PFSK-1 (cell line): ENCODE measurements around the gene CACNB2.

Experiments
- POLR2AphosphoS5 ChIP-seq: IDR thresholded peaks from 2 replicates; pipeline ENCODE4 v1.6.1; 2012; ENCODE audit warnings: low read depth, mild to moderate bottlenecking, control low read depth, low read length, moderate library complexity
- SIN3A ChIP-seq: IDR thresholded peaks from 2 replicates; pipeline ENCODE4 v1.6.1; 2012; ENCODE audit warnings: mild to moderate bottlenecking, low read length, moderate library complexity, borderline replicate concordance; ENCODE audit not compliant: insufficient read depth

DNA sequence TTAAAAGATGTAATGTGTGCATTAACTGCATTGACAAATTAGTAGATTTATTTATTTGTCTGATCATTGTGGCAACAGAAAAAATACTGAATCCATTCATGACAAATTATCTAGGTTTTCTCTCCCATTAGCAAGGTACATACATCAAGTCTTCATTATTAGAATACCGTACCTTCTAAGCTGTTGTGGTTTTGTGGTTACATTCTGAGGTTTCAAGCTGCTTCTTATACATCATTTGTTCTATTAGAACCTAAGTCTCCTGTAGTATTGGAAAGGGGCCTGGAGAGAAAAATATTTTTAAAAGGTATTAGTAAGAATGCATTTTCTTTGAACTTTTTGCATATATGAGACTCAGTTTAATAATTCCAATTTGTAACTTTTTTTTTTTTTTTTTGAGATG lies 26.3 kb upstream of the CACNB2 start:
- no peak for TF ChIP-seq POLR2AphosphoS5
- TF ChIP-seq SIN3A = no peak
